Measurements from ENCODE around the gene LIMS1. TPM values are rescaled to one million over a fixed set of nuclear protein-coding genes. Genes with fewer than 3 reads are reported as not detected.
A peak's percentile ranks its signal among the peaks of the same experiment; 100 is the strongest.

The LIMS1 gene
- total and polyA plus RNA-seq, 2 of the 13 experiments (the other 11 are each of a cell fraction or from before 2014, with no cell fraction given): 38.3 to 49.6 TPM

GRCh38 chr2:108533832-108534583, at the start of gene LIMS1 (continued):
- no peak for TF ChIP-seq ZNF713 (CRISPR knock-in tag; IDR thresholded peaks at IDR 0.05)
- TF ChIP-seq ZNF589 (CRISPR knock-in tag; conservative IDR thresholded peaks at IDR 0.05): peak; percentile 78; the same call in 1 of the 2 replicates
- TF ChIP-seq, protein P1, sequence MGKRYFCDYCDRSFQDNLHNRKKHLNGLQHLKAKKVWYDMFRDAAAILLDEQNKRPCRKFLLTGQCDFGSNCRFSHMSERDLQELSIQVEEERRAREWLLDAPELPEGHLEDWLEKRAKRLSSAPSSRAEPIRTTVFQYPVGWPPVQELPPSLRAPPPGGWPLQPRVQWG (CRISPR knock-in tag; IDR thresholded peaks at IDR 0.05; ENCODE audit: borderline replicate concordance, low read depth): no peak
- 0 out of 2 replicates have a peak, but pooled peaks have one; percentile 22 for TF ChIP-seq ELF4 (CRISPR knock-in tag; IDR thresholded peaks at IDR 0.05; ENCODE audit: borderline replicate concordance)
- peak; percentile 41 for TF ChIP-seq FOXO1 (CRISPR knock-in tag; IDR thresholded peaks at IDR 0.05)
- peak; percentile 68; the same call in 1 of the 2 replicates for TF ChIP-seq EEA1 (CRISPR knock-in tag; IDR thresholded peaks at IDR 0.05; ENCODE audit: borderline replicate concordance)
- no peak for TF ChIP-seq AKNA (CRISPR knock-in tag; IDR thresholded peaks at IDR 0.05; ENCODE audit: borderline replicate concordance)
- peak; percentile 78; the same call in 1 of the 2 replicates for TF ChIP-seq ETV5 (CRISPR knock-in tag; IDR thresholded peaks at IDR 0.05; ENCODE audit: borderline replicate concordance)
- peak; percentile 73; the same call in 1 of the 2 replicates for TF ChIP-seq ZNF556 (CRISPR knock-in tag; IDR thresholded peaks at IDR 0.05; ENCODE audit: borderline replicate concordance)
- TF ChIP-seq SRSF4 (IDR thresholded peaks at IDR 0.05; ENCODE audit: low read depth, low read length, poor library complexity, severe bottlenecking): no peak
- peak; percentile 29; the same call in 1 of the 2 replicates for TF ChIP-seq CREB1 (IDR thresholded peaks at IDR 0.05)
- no peak for TF ChIP-seq CREB1 (CRISPR knock-in tag; IDR thresholded peaks at IDR 0.05)
- 0 out of 2 replicates have a peak, but pooled peaks have one; percentile 23 for TF ChIP-seq MAFG (CRISPR knock-in tag; IDR thresholded peaks at IDR 0.05)
- TF ChIP-seq GATAD1 (CRISPR knock-in tag; IDR thresholded peaks at IDR 0.05): peak; percentile 60; the same call in 1 of the 2 replicates
- peak; percentile 93 for TF ChIP-seq ZNF225 (CRISPR knock-in tag; IDR thresholded peaks at IDR 0.05)
- no peak for TF ChIP-seq THAP7 (CRISPR knock-in tag; IDR thresholded peaks at IDR 0.05)
- TF ChIP-seq ZNF383 (CRISPR knock-in tag; IDR thresholded peaks at IDR 0.05; ENCODE audit: borderline replicate concordance): no peak
- TF ChIP-seq ZNF232 (CRISPR knock-in tag; IDR thresholded peaks at IDR 0.05; ENCODE audit: borderline replicate concordance): peak; percentile 87; the same call in 1 of the 2 replicates
- TF ChIP-seq BCL6 (CRISPR knock-in tag; IDR thresholded peaks at IDR 0.05): peak; percentile 77
- TF ChIP-seq, protein P2, sequence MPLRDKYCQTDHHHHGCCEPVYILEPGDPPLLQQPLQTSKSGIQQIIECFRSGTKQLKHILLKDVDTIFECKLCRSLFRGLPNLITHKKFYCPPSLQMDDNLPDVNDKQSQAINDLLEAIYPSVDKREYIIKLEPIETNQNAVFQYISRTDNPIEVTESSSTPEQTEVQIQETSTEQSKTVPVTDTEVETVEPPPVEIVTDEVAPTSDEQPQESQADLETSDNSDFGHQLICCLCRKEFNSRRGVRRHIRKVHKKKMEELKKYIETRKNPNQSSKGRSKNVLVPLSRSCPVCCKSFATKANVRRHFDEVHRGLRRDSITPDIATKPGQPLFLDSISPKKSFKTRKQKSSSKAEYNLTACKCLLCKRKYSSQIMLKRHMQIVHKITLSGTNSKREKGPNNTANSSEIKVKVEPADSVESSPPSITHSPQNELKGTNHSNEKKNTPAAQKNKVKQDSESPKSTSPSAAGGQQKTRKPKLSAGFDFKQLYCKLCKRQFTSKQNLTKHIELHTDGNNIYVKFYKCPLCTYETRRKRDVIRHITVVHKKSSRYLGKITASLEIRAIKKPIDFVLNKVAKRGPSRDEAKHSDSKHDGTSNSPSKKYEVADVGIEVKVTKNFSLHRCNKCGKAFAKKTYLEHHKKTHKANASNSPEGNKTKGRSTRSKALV (CRISPR knock-in tag; IDR thresholded peaks at IDR 0.05): no peak
- TF ChIP-seq TBL1XR1 (IDR thresholded peaks at IDR 0.05; ENCODE audit: borderline replicate concordance, low read length, partially characterized antibody): peak; percentile 60
- no peak for TF ChIP-seq ADNP (CRISPR knock-in tag; IDR thresholded peaks at IDR 0.05)
